ENCODE measurements around the gene SOX4. TPM values are rescaled to one million over a fixed set of nuclear protein-coding genes. Genes with fewer than 3 reads are reported as not detected.

Gene SOX4
- polyA plus RNA-seq, 1 of the 3 experiments (the other 2 are of a cell fraction) = 5.5 TPM

GRCh38 chr6:21587179-21587960 lies 6.2 kb upstream of the SOX4 start (continued):
- TF ChIP-seq EP300 (IDR thresholded peaks at IDR 0.05; ENCODE audit: borderline replicate concordance in 1 of 2, low read depth in 1 of 2, low read length in 1 of 2) (0 out of 4 replicates have a peak, but pooled peaks of 1 of the 2 experiments have one; percentile 21), IRF3 (IDR thresholded peaks at IDR 0.05; ENCODE audit: low read depth, low read length) (no peak), SMC3 (IDR thresholded peaks at IDR 0.05; ENCODE audit: low read depth, low read length) (peak; percentile 11; the same call in 1 of the 2 replicates), YY1 (IDR thresholded peaks at IDR 0.05; ENCODE audit: low read depth) (no peak; the same call in 1 of the 2 replicates), MEF2A (IDR thresholded peaks at IDR 0.05; ENCODE audit: borderline replicate concordance, low read depth) (no peak), FOXM1 (IDR thresholded peaks at IDR 0.05; ENCODE audit: low read depth) (no peak), FOXJ3 (CRISPR knock-in tag; IDR thresholded peaks at IDR 0.05) (peak; percentile 16)

DNA sequence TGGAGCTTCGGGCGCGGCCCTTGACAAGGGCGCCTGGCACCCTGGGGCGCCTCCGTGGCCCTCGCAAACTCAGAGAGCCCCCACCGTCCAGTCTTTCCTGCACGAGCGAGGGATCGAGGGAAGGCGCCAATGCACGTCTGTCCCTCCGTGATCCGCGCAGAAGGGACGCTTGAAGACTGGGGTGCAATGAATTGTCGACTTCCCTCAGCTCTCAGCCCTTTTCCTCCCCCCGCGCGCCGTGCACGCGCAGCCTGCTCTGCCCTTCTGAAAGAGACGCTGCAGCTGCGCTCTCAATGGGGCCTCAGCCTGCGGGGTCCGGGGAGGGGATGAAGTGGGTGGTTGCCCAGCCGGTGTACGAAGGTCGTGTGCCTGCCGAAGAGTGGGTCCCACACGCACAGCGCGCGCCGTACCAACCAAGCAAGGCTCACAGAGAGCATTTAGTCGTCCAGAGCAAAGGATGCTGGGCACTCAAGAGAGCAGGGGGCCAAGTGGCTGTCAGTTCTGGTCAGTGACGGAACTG lies 5.5 kb upstream of the SOX4 start:
- peak; percentile 74 for DNase-seq
- TF ChIP-seq TCF12 (IDR thresholded peaks at IDR 0.05) (no peak), NRF1 (IDR thresholded peaks at IDR 0.05; ENCODE audit: low read depth, low read length) (peak; percentile 40; the same call in 1 of the 2 replicates), RAD21 (IDR thresholded peaks at IDR 0.05; ENCODE audit: low read length) (no peak), NFIC (IDR thresholded peaks at IDR 0.05; ENCODE audit: borderline replicate concordance) (no peak), TAF1 (IDR thresholded peaks at IDR 0.05; ENCODE audit: borderline replicate concordance, low read depth, low read length) (0 out of 2 replicates have a peak, but pooled peaks have one; percentile 7), TEAD4 (IDR thresholded peaks at IDR 0.05; ENCODE audit: borderline replicate concordance, insufficient read depth) (no peak), JUND (IDR thresholded peaks at IDR 0.05) (no peak), FOXJ3 (CRISPR knock-in tag; IDR thresholded peaks at IDR 0.05) (0 out of 2 replicates have a peak, but pooled peaks have one; percentile 8), EP300 (IDR thresholded peaks at IDR 0.05; ENCODE audit: borderline replicate concordance in 1 of 2, low read depth in 1 of 2, low read length in 1 of 2) (peak in 1 of 2 experiments; percentile 2; a peak in 1 of 4 replicates), MXI1 (IDR thresholded peaks at IDR 0.05; ENCODE audit: low read depth, low read length) (peak; percentile 6; the same call in 1 of the 2 replicates), CHD2 (IDR thresholded peaks at IDR 0.05; ENCODE audit: low read length, partially characterized antibody) (no peak)

More for the DNA sequence above, 5.5 kb upstream of the SOX4 start:
- no peaks in the 10 kb centered on the region for H3K27me3 ChIP-seq (ENCODE audit: insufficient read depth)
- H3K9me3 ChIP-seq = no peaks in the 10 kb centered on the region
- peak overlapping the region; percentile 97 for H2AFZ ChIP-seq (ENCODE audit: low read depth)
- 0% methylated on average over 11 of the region's 39 CpGs for WGBS (ENCODE audit: low lambda C conversion rate)
- H3F3A ChIP-seq (replicated peaks; ENCODE audit: insufficient read depth) = peaks cover 7% of the 10 kb centered on the region
- no peaks in the 10 kb centered on the region for H3K9me2 ChIP-seq
- H4K20me1 ChIP-seq (ENCODE audit: insufficient read depth) = no peaks in the 10 kb centered on the region
- H3K36me3 ChIP-seq (replicated peaks in 1 of 2; ENCODE audit: control insufficient read depth in 1 of 2, insufficient read depth in 2 of 2, low read length in 1 of 2) = no peaks in the 10 kb centered on the region
- H3K4me3 ChIP-seq (ENCODE audit: low read depth in 2 of 2, low read length in 1 of 2) = peak overlapping the region; percentile 78 to 86
- H3K27ac ChIP-seq (ENCODE audit: low read depth in 2 of 2, low read length in 1 of 2) = peak overlapping the region; percentile 88 to 99
- ChIA-PET CTCF (interaction anchor here (0.6 to 4.4 kb wide), 32 partner anchors 9 to 1859 kb away, joined by 3 to 53 read pairs (median 5); no protein-coding TSS in a partner anchor), POLR2A (interaction anchor here (0.6 to 3.5 kb wide), 36 partner anchors 9 to 1861 kb away, joined by 3 to 50 read pairs (median 4); partner anchors contain the start of gene E2F3)
- no peaks in the 10 kb centered on the region for H3K79me2 ChIP-seq (ENCODE audit: insufficient read depth)
- H3K9ac ChIP-seq = peak overlapping the region; percentile 75
- H3K4me1 ChIP-seq (ENCODE audit: control insufficient read depth in 1 of 2, insufficient read depth in 2 of 2, low read depth in 1 of 2, low read length in 1 of 2) = peaks cover 5 to 11% of the 10 kb centered on the region in 2 experiments; a peak in 3 of 4 replicates
- peak overlapping the region; percentile 93 for H3K4me2 ChIP-seq
